HCT116 (cell line): ENCODE data around the gene RBFOX2. TPM values are rescaled to one million over a fixed set of nuclear protein-coding genes. Genes with fewer than 3 reads are reported as not detected.

ENCODE experiments used
- ATAC-seq: fragments of 200-7000 bp; cut with Tn5 transposase; 2 replicates; pipeline ENCODE4 v1.9.1; 2020; ENCODE audit warnings: mild to moderate bottlenecking, moderate library complexity
- BruUV-seq: library from RNA; stranded (reverse); fragments of 400-500 nt; replicated peaks from 2 replicates; lab custom pipeline; 2021; lab: Mats Ljungman, UMichigan
- CTCF ChIA-PET: fragments of 300-600 bp; sonication (Branson Sonifier 250); formaldehyde crosslinking; loops from one replicate; lab custom pipeline; 2021; ENCODE audit warnings: antibody characterized with exemption; lab: Charles Lee
- POLR2A ChIA-PET: fragments of 300-600, 350-600 bp; sonication (Branson Sonifier 250); formaldehyde crosslinking; loops from one replicate; lab custom pipeline; 2021; ENCODE audit warnings: antibody characterized with exemption; lab: Charles Lee
- RAD21 ChIA-PET, 2 experiments: fragments of 300-600 bp; sonication (Branson Sonifier 250); formaldehyde crosslinking; loops; one replicate each; lab custom pipeline; 2023; ENCODE audit warnings: low total read pairs in 2 of 2; ENCODE audit not compliant: uncharacterized antibody in 2 of 2, unreplicated experiment in 2 of 2, low non-redundant PET in 1 of 2; lab: Charles Lee
- DNase-seq: peaks from one replicate; pipeline ENCODE4 v3.0.0-alpha.2; 2010; ENCODE audit warnings: low read depth, low spot score
- H2AFZ ChIP-seq: fragments of 200-600 bp; shearing (Covaris generic), sonication (generic); 2 replicates; pipeline ENCODE4 v1.6.1; 2017; ENCODE audit warnings: low read depth, mixed run types, mixed read lengths, antibody characterized with exemption, low read length; ENCODE audit not compliant: poor library complexity, severe bottlenecking
- H3K27ac ChIP-seq: 2 replicates; pipeline ENCODE4 v1.5.1; 2012; ENCODE audit warnings: low read depth, low read length
- H3K27me3 ChIP-seq: fragments of 200-600 bp; sonication (generic); 2 replicates; pipeline ENCODE4 v1.6.1; 2016; ENCODE audit warnings: mixed run types, low read length, mixed read lengths; ENCODE audit not compliant: insufficient read depth
- H3K36me3 ChIP-seq, 2 experiments: fragments of 200-500 bp in 1 of 2; fragments of 200-600 bp in 1 of 2; sonication (Bioruptor generic) in 1 of 2; sonication (generic) in 1 of 2; 2 replicates each; pipeline versions ENCODE4 v1.5.1 to v1.6.1; 2014 to 2016; ENCODE audit warnings: low read length in 2 of 2, inconsistent platforms in 1 of 2, mixed read lengths in 1 of 2, mixed run types in 1 of 2; ENCODE audit not compliant: insufficient read depth in 2 of 2, control insufficient read depth in 1 of 2
- H3K4me1 ChIP-seq, 2 experiments: fragments of 200-600 bp in 1 of 2; sonication (generic) in 1 of 2; 2 replicates each; pipeline versions ENCODE4 v1.5.1 to v1.6.1; 2012 to 2017; ENCODE audit warnings: low read length in 2 of 2, inconsistent platforms in 1 of 2, mild to moderate bottlenecking in 1 of 2, mixed read lengths in 1 of 2, mixed run types in 1 of 2, moderate library complexity in 1 of 2; ENCODE audit not compliant: insufficient read depth in 2 of 2, control insufficient read depth in 1 of 2
- H3K4me2 ChIP-seq: fragments of 200-600 bp; sonication (generic); 2 replicates; pipeline ENCODE4 v1.6.1; 2017; ENCODE audit warnings: mixed run types, low read length, mixed read lengths
- H3K4me3 ChIP-seq, 2 experiments: fragments of 200-600 bp in 1 of 2; sonication (generic) in 1 of 2; replicated peaks in 1 of 2; 2 replicates each; pipeline ENCODE4 v1.5.1; 2011 to 2016; ENCODE audit warnings: low read length in 2 of 2, control low read depth in 1 of 2, low read depth in 1 of 2, mild to moderate bottlenecking in 1 of 2, mixed read lengths in 1 of 2, mixed run types in 1 of 2
- H3K79me2 ChIP-seq: fragments of 200-600 bp; sonication (generic); 2 replicates; pipeline ENCODE4 v1.6.1; 2017; ENCODE audit warnings: mild to moderate bottlenecking, mixed run types, low read length, moderate library complexity, mixed read lengths; ENCODE audit not compliant: insufficient read depth
- H3K9ac ChIP-seq: fragments of 200-600 bp; sonication (generic); 2 replicates; pipeline ENCODE4 v1.6.1; 2016; ENCODE audit warnings: low read length, mixed read lengths
- H3K9me2 ChIP-seq: fragments of 200-600 bp; sonication (generic), shearing (Covaris generic); 2 replicates; pipeline ENCODE4 v1.6.1; 2017; ENCODE audit warnings: mixed run types, mild to moderate bottlenecking, moderate library complexity; ENCODE audit not compliant: insufficient read depth
- H3K9me3 ChIP-seq, 2 experiments: fragments of 200-500 bp in 1 of 2; fragments of 200-600 bp in 1 of 2; sonication (Bioruptor generic) in 1 of 2; sonication (generic) in 1 of 2; 2 replicates each; pipeline ENCODE4 v1.6.1; 2014 to 2017; ENCODE audit warnings: low read length in 2 of 2, mixed read lengths in 2 of 2, inconsistent platforms in 1 of 2, low read depth in 1 of 2, mild to moderate bottlenecking in 1 of 2, mixed run types in 1 of 2, moderate library complexity in 1 of 2; ENCODE audit not compliant: control insufficient read depth in 1 of 2, insufficient read depth in 1 of 2
- H4K20me1 ChIP-seq: fragments of 200-600 bp; sonication (generic), shearing (Covaris generic); 2 replicates; pipeline ENCODE4 v1.6.1; 2017; ENCODE audit warnings: mixed run types, mild to moderate bottlenecking, moderate library complexity; ENCODE audit not compliant: insufficient read depth
- CEBPB ChIP-seq: IDR thresholded peaks from 2 replicates; pipeline ENCODE4 v1.6.1; 2012; ENCODE audit warnings: low read depth
- EZH2phosphoT487 ChIP-seq: fragments of 200-600 bp; IDR thresholded peaks from 2 replicates; pipeline ENCODE4 v1.6.1; 2018; ENCODE audit warnings: antibody characterized with exemption, borderline replicate concordance
- POLR2A ChIP-seq: IDR thresholded peaks from 2 replicates; pipeline ENCODE4 v1.7.0; 2011; ENCODE audit warnings: borderline replicate concordance; ENCODE audit not compliant: insufficient read depth, insufficient read length; ENCODE audit errors: extremely low read depth
- POLR2AphosphoS5 ChIP-seq: IDR thresholded peaks from 2 replicates; pipeline ENCODE4 v1.6.1; 2011; ENCODE audit warnings: mild to moderate bottlenecking, low read depth, low read length, moderate library complexity
- RAD21 ChIP-seq: IDR thresholded peaks from 2 replicates; pipeline ENCODE4 v1.6.1; 2012; ENCODE audit warnings: low read depth, mild to moderate bottlenecking
- SP1 ChIP-seq: IDR thresholded peaks from 2 replicates; pipeline ENCODE4 v1.6.1; 2012; ENCODE audit warnings: low read depth
- SRF ChIP-seq: IDR thresholded peaks from 2 replicates; pipeline ENCODE4 v1.6.1; 2012; ENCODE audit warnings: low read depth
- TCF7L2 ChIP-seq: IDR thresholded peaks from 2 replicates; pipeline ENCODE4 v1.7.0; 2011; ENCODE audit warnings: borderline replicate concordance, inconsistent platforms; ENCODE audit not compliant: insufficient read depth, insufficient read length; ENCODE audit errors: extremely low read depth
- YY1 ChIP-seq: IDR thresholded peaks from 2 replicates; pipeline ENCODE4 v1.6.1; 2011; ENCODE audit warnings: low read length, low read depth, moderate library complexity, mild to moderate bottlenecking; ENCODE audit not compliant: insufficient replicate concordance; ENCODE audit errors: extremely low read depth
- ZFX ChIP-seq: fragments of 450-650 bp; IDR thresholded peaks from 2 replicates; pipeline ENCODE4 v1.6.1; 2017
- intact Hi-C: fragments of 100-400 bp; cut with micrococcal nuclease; formaldehyde crosslinking; loops from 2 replicates; pipeline ENCODE4 v1.10.0; 2022
- total RNA-seq: library from RNA; stranded (reverse); gene quantifications from one replicate; pipeline ENCODE4 v1.2.1, GENCODE V29; 2021; ENCODE audit not compliant: unreplicated experiment
- TF ChIP-seq, protein P1 (sequence below), 3 experiments: fragments of 200-600 bp in 1 of 3; sonication (generic) in 1 of 3; IDR thresholded peaks in 2 of 3; conservative IDR thresholded peaks in 1 of 3; 2 replicates each; pipeline ENCODE4 v1.5.1; 2012 to 2017; ENCODE audit warnings: low read depth in 2 of 3, low read length in 2 of 3, antibody characterized with exemption in 1 of 3, borderline replicate concordance in 1 of 3, control low read depth in 1 of 3, mild to moderate bottlenecking in 1 of 3, mixed read lengths in 1 of 3, mixed run types in 1 of 3, moderate library complexity in 1 of 3; ENCODE audit not compliant: insufficient read depth in 1 of 3

The RBFOX2 gene
- total RNA-seq, 1 experiment from 2014 or later: 83.9 TPM

DNA sequence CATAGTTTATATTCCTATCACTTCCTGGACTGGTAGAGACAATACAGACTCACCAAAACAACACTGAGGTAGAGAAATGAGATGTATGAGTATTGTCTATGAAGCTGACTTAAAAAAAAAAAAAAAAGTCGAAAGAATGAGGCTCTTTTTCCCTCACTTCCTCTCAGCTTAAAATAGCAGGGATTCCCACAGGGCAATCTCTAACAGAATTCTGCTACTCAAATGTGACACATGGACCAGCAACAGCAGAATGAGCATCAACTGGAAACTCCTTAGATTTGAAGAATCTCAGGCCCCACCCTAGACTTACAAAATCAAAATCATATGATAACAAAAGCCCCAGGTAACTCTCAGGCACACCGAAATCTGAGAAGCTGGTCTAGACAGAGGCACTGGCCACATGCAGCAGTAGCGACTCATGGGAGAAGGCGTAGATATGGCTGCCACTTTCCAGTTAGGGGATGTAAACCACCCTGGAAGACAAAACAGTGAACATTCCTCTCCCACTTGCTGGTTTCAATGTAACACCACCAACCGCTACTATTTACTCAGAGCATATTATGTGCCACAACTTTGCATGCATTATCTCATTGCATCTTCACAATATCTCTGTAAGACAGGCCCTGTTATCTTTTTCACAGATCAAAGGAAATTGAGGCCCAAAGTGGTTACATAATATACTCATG is 128.0 kb downstream of the RBFOX2 start:
- intact Hi-C loops: no loop called here
- Histone ChIP-seq H3K9ac (peak overlapping the region; percentile 13; the same call in 1 of the 2 replicates), H3K27me3 (no peaks in the 10 kb centered on the region), H3K79me2 (peaks cover 64% of the 10 kb centered on the region), H3K9me3 (no peaks in the 10 kb centered on the region), H3K9me2 (no peaks in the 10 kb centered on the region), H3K36me3 (no peaks in the 10 kb centered on the region), H3K27ac (peak overlapping the region; percentile 28; the same call in 1 of the 2 replicates), H3K4me2 (peak overlapping the region; percentile 60), H2AFZ (no peak overlapping the region), H3K4me1 (peaks cover 30 to 46% of the 10 kb centered on the region in 2 experiments), H3K4me3 (no peak overlapping the region), H4K20me1 (no peaks in the 10 kb centered on the region)
- ChIA-PET CTCF (no interaction called here), RAD21 (no interaction called here), POLR2A (interaction anchor here (1.1 kb wide), 1 partner anchor 17 kb away, joined by 4 read pairs; no protein-coding TSS in a partner anchor)
- TF ChIP-seq TCF7L2 (no peak), YY1 (no peak), RAD21 (no peak), SRF (no peak), ZFX (no peak), POLR2A (no peak), POLR2AphosphoS5 (no peak), SP1 (no peak), CEBPB (no peak), EZH2phosphoT487 (no peak)
- TF ChIP-seq, protein P1, sequence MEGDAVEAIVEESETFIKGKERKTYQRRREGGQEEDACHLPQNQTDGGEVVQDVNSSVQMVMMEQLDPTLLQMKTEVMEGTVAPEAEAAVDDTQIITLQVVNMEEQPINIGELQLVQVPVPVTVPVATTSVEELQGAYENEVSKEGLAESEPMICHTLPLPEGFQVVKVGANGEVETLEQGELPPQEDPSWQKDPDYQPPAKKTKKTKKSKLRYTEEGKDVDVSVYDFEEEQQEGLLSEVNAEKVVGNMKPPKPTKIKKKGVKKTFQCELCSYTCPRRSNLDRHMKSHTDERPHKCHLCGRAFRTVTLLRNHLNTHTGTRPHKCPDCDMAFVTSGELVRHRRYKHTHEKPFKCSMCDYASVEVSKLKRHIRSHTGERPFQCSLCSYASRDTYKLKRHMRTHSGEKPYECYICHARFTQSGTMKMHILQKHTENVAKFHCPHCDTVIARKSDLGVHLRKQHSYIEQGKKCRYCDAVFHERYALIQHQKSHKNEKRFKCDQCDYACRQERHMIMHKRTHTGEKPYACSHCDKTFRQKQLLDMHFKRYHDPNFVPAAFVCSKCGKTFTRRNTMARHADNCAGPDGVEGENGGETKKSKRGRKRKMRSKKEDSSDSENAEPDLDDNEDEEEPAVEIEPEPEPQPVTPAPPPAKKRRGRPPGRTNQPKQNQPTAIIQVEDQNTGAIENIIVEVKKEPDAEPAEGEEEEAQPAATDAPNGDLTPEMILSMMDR (IDR thresholded peaks at IDR 0.05 in 2 of 3, conservative IDR thresholded peaks at IDR 0.05 in 1 of 3; ENCODE audit: borderline replicate concordance in 1 of 3, insufficient read depth in 1 of 3, low read depth in 2 of 3, low read length in 2 of 3): no peak
- peak; percentile 28 for DNase-seq
- peak; percentile 93 for ATAC-seq
- no TSS peak for BruUV-seq
